Activated CD4-positive, alpha-beta T cell treated with anti-CD3 and anti-CD28 coated beads, Interleukin-10, Interleukin-2, amounts not matched to agents 100 ng/mL and 50 ng/mL, durations not matched to agents 16 hours and 8 hours (primary cell): ENCODE results near the gene LYZL1.
"Not testable (repeated sequence)": the region's sequence is repeated elsewhere in the genome, so short reads cannot be mapped to it uniquely, and the experiment has no call there.

Experiments
- DNase-seq: peaks from one replicate; pipeline ENCODE4 v3.0.0-alpha.2; 2020

LYZL1 gene

DNA sequence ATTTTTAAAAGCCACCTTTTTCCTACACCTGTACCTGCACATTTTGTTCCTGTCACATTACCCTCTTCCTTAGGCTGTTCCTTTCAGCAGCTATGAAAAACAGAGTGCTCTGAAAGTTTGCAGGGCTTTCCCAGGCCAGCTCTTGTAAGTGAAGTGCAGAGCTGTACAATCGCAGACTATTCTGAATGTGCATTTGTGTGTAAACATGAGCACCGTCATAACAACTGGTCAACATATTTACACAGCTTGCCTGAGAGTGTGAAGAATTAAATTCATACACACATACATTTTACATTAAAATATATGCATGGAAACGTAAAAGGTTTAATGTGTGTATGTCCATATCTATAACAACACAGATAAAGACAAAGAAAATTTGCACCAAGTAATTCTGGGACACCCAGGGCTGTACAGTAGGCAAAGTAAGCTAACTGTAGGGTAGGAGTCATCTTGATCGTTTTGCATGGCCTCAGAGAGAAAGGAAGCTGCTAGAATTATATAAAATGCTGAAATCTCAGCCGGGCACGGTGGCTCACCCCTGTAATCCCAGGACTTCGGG is 23.6 kb upstream of the LYZL1 start:
- DNase-seq = no peak

DNA sequence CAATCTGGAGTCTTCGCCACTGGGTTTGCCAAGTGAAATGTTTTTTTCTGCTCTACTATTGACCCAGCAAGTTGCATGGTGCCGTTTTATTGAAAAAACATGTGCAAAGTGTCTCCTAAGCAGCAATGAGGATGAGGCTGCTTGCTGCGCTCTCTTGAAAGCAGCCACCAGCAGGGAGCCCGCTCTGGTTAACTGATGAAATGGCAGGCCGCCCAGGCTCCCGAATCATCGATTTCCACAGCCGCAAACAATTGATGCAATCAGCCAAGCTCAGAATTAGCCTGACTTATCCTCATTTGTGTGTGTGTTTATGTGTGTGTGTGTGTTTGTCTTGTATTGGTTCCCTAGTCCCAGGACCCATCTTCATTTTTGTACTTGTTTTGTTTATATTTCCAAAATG is 22.2 kb upstream of the LYZL1 start:
- no peak for DNase-seq

DNA sequence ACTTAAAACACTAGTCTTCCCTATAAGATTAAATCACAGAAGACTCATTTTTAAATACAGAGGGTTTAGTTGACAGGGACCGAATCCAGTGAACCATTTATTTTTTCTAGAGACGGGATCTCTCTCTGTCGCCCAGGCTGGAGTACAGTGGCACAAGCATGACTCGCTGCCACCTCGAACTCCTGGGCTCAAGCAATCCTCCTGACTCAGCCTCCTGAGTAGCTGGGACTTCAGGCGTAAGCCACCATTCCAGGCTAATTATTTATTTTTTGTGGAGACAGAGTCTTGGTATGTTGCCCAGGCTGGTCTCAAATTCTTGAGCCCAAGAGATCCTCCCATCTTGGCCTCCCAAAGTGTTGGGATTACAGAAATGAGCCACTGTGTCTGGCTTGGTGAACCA is 20.9 kb upstream of the LYZL1 start:
- no peak for DNase-seq

DNA sequence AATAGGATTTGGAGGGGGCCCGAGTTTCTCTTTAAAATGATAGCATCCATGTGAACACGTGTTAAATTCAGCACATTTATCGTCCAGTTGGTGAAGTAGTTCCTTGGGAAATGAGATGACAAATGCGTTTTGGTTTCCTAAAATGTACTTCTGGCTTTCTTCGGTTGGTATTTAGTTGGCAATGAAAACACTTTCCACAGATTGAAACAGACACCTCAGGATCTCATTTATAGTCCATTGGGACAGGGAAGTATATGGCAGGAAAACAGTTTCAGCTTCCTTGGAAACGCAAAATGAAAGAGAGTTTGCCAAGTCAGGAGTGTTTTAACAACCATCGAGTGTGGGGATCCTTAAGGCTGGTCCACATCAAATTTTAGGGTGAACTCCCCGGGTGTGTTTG is 19.4 kb upstream of the LYZL1 start:
- DNase-seq = no peak

DNA sequence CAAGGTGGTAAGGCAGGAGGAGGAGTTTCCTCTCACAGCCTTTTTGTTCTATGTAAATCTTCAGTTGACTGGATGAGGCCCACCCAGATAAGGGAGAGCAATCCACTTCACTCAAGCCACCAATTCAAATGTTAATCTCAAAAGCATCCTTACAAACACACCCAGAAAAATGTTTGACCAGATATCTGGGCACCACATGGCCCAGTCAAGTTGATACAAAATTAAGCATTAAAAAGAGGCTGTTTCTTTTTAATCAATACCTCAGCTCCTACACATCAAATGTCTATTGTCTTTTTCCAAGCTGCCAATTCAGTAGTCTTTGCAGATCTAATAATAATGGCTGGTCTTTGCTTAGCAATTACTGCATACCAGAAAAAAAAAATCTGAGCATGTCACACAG is 18.0 kb upstream of the LYZL1 start:
- DNase-seq = no peak

DNA sequence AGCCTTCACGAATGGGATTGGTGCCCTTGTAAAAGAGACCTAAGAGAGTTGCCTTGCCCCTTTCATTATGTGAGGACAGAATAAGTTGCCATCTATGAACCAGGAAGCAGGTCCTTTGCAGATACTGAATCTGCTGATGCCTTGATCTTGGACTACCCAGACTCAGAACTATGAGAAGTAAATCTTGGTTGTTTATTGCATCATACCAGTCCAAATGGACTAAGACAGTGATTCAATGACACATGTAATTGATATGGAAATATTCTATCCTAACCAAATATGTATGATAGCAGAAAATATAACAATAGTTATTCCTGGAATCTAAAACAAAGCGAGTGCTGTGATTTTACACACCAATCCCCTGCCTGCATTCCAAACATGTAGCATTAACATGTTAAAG is 17.0 kb upstream of the LYZL1 start:
- no peak for DNase-seq

DNA sequence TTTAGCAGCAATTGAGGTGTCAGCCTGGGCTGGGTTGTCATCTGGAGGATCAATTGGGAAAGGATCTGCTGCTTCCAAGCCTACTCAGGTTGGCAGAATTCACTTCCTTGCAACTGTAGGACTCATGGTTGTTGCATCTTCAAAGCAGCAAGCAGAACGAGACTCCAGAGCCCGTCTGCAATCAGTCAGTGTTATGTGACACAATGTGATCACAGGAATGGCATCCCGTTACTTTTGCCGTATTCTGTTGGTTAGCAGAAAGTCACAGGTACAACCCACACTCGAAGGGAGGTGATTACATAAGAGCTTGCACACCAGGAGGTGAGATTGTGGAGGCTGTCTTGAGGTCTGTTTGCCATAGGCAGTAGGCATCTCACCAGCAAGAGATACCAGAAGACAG is 15.4 kb upstream of the LYZL1 start:
- no peak for DNase-seq

DNA sequence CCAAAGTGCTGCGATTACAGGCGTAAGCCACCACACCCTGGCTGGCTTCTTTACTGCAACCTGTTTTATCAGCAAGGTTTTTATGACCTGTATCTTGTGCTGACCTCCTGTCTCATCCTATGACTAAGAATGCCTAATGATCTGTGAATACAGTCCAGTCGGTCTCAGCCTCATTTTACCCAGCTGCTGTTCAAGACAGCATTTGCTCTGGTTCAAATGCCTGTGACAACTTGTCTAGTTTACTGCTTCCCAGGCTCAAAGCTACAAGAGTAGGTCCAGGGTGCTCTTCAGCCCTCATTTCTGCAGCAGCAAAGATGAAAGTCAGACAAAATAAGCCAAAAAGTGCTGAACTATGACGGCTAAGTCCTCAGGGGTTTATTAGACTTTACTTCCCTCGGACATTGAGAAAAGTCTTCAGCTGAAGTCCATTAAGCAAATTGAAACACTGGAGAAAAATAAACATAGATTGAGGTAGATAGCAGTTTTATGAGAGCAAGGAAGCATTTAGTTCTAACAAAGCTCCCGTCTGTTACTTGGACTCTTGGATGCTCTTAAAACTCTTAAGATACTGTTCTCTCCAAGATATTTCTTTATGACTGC is 12.5 kb upstream of the LYZL1 start:
- no peak for DNase-seq

DNA sequence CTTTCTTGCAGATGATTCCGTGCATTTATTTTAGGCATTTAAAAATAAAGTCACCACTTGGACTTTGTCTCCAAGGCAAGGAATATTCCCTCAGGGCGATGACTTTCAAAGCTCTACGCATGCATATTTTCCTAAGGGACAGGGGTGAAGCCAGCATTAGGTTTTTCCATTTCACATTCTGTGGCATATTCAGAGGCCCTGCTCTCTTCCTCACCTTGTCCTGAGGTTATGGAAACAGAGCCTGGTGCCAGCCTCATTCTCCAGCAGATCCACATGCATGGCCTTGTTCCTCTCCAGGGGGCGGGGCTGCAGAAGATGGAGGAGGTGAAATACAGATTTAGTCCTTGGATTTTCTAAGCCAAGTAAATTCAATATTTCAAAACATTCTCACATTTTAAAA is 11.6 kb upstream of the LYZL1 start:
- DNase-seq = no peak

DNA sequence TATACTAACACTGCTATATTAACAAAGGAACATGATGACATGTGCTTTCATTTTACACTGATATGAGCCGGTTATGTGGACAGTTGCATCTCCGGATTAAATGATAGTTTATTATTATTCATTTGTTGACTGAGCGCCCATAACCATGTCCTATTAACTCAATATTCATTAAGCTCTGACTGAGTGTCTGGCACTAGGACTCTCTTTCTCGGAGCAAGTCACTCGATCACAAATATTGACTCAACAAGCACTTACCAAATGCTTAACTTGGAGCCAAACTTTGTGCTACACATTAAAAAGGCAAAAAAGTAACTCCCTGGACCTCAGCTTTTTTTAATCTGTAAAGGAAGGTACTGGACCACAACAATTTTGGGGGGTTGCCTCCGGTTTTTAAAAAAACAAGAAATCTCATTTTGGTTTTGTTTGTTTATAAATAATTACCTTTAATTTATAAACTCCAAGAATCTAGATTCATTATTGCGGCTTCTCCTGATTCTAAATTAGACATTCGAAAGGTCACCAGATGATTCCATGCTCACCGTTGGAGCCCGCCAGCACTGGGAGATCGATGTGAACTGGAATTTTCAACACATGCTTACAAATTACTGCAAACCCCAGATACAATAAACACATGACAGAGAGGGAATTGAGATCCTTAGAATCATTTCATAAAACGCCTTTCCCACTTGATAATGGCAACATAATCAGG is 8.9 kb upstream of the LYZL1 start:
- no peak for DNase-seq

DNA sequence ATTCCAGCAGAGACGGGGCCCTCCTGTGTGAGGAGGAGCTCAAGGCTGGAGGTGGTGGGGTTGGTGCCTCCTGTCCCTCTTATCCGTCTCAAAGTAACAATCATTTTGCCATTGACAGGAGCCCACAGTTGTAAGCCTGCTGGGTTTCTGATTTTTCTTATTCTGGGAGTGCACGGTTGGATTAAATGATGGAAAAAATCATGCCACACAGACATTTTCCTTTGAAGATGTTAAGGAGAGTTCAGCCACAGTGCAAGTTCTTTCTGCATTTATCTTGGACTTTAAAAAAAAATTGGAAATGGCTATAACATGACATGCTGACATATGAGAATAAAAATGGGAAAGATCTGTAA is 8.4 kb upstream of the LYZL1 start:
- no peak for DNase-seq

DNA sequence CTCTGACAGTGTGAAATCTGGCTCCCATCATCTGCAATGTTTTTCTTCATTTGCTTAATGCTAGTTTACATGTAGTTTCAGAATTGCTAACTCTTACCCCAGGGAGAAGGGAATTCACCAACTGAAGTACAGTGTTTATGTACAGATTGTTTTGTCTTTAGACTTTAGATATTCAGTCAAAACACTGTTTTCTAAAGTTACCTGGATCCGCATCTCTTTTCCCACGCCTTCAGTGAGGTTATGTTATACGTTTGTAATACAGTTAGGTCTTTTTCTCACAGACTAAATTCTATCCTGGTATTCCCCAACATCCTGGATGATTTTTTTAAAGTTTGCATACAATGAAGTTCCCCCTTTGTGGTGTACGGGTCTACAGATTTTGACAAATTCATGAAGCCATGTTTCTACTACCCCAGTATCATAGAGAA is 3.2 kb upstream of the LYZL1 start:
- no peak for DNase-seq

DNA sequence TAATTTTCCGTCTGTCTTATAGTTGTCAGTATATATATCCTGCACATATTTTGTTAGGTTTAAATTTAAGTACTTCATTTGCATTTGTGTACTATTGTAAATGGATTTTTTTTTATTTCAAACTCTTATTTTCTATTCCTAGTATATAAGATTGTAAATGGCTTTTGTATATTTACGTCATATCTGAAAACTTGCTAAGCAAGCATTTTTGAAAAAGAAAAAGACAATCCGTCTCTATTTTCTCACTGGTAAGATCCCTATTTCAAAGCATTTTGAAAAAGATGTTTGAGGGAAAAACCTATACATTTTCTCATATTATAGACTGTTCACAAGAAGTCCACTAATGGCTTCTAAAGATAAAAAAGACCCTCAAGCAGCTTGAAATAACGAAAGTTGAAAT is 1.2 kb upstream of the LYZL1 start:
- no peak for DNase-seq

DNA sequence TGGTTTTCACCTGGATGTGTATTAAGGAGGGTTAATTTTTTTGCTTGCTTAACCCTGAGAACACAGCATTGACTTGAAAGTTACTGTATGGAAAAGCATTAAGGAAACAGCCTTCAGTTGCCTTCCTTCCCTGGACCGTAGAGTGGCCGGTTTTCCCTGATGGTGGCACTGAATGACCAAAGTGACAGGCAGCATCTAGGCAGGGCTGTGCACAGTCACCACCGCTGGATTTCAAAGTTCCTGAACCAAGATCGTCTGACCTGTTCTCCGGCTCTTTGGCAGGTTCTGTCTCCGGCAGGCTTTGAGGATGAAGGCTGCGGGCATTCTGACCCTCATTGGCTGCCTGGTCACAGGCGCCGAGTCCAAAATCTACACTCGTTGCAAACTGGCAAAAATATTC is 2.7 kb downstream of the LYZL1 start:
- not testable (repeated sequence) for DNase-seq

DNA sequence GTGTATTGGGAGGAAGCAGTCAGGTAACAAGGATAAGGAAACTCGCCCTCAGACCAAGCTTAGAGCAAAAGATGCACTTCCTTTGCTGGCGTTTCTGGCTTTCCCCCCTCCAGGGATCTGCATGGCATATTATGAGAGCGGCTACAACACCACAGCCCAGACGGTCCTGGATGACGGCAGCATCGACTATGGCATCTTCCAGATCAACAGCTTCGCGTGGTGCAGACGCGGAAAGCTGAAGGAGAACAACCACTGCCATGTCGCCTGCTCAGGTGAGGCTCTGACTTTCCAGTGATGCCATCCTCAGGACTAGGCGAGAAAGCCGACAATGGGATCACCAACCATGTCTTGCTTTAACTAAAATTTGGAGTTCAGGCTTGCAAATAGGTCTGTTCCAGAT is 3.5 kb downstream of the LYZL1 start:
- not testable (repeated sequence) for DNase-seq

DNA sequence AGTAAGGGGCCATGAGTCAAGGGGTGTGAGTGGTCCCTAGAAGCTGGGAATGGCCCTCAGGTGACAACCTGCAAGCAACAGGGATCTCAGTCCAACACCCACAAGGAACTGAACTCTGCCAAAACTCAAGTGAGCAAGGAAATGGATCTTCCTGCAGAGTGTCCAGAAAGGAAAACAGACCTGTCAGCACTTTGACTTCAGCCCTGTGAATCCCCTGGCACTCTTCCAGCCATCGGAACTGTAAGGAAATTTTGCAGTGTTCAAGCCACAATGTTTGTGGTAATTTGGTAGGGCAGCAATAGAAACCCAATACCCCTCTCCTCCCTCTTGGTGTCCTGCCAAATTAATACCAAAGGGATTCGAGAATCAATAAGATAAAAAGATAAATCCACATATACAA is 6.9 kb downstream of the LYZL1 start:
- DNase-seq = no peak

DNA sequence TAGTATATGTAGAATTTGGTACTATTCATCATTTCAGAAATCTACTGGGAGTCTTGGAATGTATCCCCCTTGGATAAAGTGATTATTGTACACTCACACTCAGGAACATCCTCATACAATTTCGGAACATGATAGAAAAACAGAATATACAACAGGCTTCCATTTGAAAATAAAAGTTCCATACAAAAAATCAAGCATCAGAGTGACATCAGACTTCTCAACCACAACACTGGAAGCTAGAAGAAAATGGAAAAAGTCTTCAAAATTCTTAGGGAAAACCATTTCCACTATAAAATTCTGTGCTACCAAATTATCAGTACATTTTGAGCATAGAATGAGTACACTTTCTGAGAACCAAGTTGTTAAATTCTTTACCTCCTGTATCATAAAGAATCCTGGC is 8.8 kb downstream of the LYZL1 start:
- no peak for DNase-seq

DNA sequence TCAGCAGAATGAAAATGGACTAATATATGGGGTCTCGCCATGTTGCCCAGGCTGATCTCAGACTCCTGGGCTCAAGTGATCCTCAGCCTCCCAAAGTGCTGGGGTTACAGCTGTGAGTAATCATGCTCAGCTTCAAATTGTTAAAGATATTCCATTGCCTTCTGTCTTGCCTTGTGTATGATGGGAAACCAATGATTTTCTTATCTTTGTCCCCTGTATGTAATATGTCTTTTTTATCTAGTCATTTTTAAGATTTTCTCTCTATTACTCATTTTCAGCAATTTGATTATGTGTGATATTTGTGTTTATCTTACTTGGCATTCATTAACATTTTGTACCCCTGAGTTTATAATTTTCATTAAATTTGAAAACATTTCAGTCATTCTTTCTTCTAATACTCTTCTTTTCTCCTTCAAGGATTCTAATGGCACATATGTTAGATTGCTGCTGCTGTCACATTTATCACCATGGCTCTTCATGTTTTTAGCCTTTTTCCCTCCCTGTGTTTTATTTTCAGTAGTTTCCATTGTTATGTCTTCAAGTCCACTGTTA is 12.6 kb downstream of the LYZL1 start:
- DNase-seq = no peak

DNA sequence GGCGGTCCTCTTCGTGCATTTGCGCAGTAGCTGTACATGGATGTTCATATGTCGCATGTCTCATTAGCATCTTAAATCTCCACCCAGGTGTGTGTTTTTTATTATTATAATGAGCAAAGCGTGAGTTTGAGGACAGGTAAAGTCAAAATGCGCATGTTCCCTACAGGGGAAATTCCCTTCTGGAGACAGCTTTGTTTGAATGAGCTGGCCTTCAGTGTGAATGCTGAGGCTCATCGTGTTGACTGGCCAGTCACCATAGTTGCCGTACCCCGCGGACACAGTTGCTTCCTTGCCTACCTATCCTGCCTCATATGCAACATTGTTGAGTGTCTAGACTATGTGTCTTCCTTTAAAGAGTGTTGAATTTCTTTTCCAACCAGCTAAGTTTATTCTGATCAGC is 13.6 kb downstream of the LYZL1 start:
- DNase-seq = no peak

DNA sequence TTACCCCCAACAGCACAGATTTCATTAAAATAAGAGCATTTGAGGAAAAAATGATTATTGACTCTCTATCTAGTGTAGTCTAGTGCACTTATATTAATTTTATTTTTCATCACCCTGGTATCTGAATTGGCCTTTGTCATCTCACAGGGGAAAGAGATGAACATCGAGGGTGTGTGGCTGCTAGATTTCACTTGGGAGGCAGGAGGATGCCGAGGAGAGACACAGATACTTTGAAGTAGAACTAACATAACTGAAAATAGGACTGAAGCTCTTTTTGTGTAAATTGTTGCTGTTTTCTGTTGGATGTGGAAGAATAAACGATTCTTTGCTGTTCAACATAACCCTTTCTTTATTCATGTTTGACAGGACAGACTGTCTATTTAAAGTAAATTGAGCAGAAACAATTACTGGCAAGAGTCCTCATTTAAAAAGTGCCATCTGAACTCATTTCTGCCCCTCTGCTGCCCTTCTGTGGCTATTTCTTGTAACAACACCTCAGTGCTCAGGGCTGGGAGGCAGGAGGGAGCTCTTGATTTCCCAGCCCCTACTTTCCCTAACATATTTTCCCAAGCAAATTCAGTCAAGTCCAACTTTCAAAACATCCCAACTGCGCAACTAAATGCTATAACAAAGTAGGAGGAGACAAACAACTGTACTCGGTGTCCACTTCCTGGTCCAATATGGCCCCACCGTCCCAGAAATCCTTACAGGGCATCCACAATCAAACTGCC is 15.6 kb downstream of the LYZL1 start:
- peak; percentile 54 for DNase-seq

DNA sequence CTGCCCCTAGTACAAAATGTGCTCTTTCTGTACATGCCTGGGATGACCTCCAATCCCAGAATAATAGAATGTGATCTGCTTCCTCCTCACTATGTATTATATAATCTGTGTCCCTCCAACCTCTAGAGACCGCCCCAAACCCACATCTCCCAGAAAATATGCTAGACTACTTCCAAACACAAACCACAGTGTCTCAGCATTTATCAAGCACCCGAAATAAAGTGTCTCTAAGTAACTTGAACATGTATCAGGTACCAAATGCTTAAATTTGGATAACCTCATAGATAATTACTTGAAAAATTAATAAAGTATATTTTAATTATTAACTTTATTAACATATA is 16.1 kb downstream of the LYZL1 start:
- no peak for DNase-seq

DNA sequence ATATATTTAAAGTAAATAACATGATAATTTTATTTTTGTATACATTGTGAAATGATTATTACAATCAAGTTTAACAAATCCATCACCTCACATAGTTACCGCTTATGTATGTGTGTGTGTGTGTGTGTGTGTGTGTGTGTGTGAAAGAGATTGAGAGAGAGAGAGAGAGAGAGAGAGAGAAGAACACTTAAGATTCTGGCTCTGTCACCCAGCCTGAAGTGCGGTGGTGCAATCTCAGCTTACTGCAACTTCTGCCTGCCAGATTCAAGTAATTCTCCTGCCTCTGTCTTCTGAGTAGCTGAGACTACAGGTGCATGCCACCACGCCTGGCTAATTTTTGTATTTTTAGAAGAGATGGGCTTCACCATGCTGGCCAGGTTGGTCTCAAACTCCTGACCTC is 17.8 kb downstream of the LYZL1 start:
- DNase-seq = no peak

DNA sequence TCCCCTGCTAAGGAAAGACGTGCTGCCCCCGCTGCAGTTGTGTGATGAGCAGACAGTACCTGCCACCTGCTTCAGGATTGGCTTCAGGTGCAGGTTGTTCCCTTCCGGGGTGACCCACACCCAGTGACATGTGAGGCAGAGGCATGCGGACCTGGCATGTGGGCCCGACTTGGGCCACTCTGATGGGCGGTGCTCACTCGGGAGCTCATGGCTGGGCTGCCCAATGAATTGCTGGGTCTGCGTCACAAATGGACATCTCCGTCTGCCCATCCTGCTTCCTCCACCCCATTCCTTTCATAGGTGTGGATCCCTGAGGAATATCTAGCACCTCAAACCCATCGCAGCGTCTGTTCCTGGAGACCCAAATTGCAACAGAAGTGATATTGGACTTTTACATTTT is 19.3 kb downstream of the LYZL1 start:
- DNase-seq = not testable (repeated sequence)

DNA sequence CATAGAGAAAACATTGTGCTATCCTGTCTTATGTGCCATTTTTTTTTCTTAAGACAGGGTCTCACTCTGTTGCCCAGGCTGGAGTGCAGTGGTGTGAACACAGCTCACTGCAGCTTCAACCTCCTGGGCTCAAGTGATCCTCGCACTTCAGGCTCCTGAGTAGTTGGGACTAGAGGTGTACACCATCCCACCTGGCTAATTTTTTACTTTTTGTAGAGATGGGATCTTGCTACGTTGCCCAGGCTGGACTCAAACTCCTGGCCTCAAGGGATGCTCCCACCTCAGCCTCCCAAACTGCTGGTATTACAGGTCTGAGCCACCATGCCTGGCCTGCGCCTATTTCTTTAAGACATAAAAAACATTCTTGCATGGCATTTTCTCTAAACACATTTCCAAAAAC is 20.6 kb downstream of the LYZL1 start:
- DNase-seq = no peak
